OCI-LY3 (cell line): ENCODE results near the gene LPIN2.

ENCODE experiments used
- H2AFZ ChIP-seq: fragments of 200-600, 300-600 bp; shearing (Covaris generic); 2 replicates; pipeline ENCODE4 v1.6.0; 2014; ENCODE audit warnings: antibody characterized with exemption, low read depth, low read length
- H3K27ac ChIP-seq: fragments of 200-600, 300-600 bp; sonication (generic); 2 replicates; pipeline ENCODE4 v1.5.1; 2014; ENCODE audit warnings: mild to moderate bottlenecking, low read length, moderate library complexity, mixed read lengths
- H3K27me3 ChIP-seq: fragments of 200-600, 300-600 bp; sonication (generic); 2 replicates; pipeline ENCODE4 v1.6.1; 2014; ENCODE audit warnings: low read depth, low read length, mixed read lengths
- H3K36me3 ChIP-seq: fragments of 200-600, 300-600 bp; sonication (generic); replicated peaks from 2 replicates; pipeline ENCODE3; 2014; ENCODE audit warnings: low read depth, low read length, mixed read lengths
- H3K4me1 ChIP-seq: fragments of 300-600, 200-600 bp; sonication (generic); 2 replicates; pipeline ENCODE4 v1.6.1; 2014; ENCODE audit warnings: low read length, mixed read lengths
- H3K4me2 ChIP-seq: fragments of 200-600, 300-600 bp; sonication (generic); 2 replicates; pipeline ENCODE4 v1.6.1; 2014; ENCODE audit warnings: low read length, mixed read lengths
- H3K4me3 ChIP-seq: fragments of 300-600, 200-600 bp; sonication (generic); 2 replicates; pipeline ENCODE4 v1.5.1; 2014; ENCODE audit warnings: antibody characterized with exemption, mild to moderate bottlenecking, low read length, moderate library complexity
- H3K79me2 ChIP-seq: fragments of 300-600, 200-600 bp; shearing (Covaris generic); 2 replicates; pipeline ENCODE4 v1.6.1; 2014; ENCODE audit warnings: mild to moderate bottlenecking, low read length, mixed read lengths
- H3K9ac ChIP-seq: fragments of 300-600, 200-600 bp; shearing (Covaris generic); 2 replicates; pipeline ENCODE4 v1.6.0; 2014; ENCODE audit warnings: mild to moderate bottlenecking, low read length, moderate library complexity
- H3K9me3 ChIP-seq: fragments of 200-600, 300-600 bp; shearing (Covaris generic); 2 replicates; pipeline ENCODE4 v1.6.1; 2014; ENCODE audit warnings: low read length, mixed read lengths; ENCODE audit not compliant: insufficient read depth
- H4K20me1 ChIP-seq: fragments of 200-600, 300-600 bp; sonication (generic); 2 replicates; pipeline ENCODE4 v1.6.1; 2016; ENCODE audit warnings: low read length, mixed read lengths; ENCODE audit not compliant: insufficient read depth
- CTCF ChIP-seq: fragments of 200-600, 300-600 bp; sonication (generic); IDR thresholded peaks from 2 replicates; pipeline ENCODE4 v1.5.1; 2014; ENCODE audit warnings: antibody characterized with exemption, low read length, low read depth
- EZH2phosphoT487 ChIP-seq: fragments of 200-600 bp; shearing (Covaris generic); IDR thresholded peaks from 2 replicates; pipeline ENCODE4 v1.6.1; 2018; ENCODE audit warnings: antibody characterized with exemption, mixed run types, low read depth

LPIN2 gene

GRCh38 chr18:3037423-3037915, 24.5 kb upstream of the LPIN2 start:
- H3K27me3 ChIP-seq: no peaks in the 10 kb centered on the region
- H3K4me3 ChIP-seq: no peak overlapping the region
- H3K9me3 ChIP-seq: no peaks in the 10 kb centered on the region
- no peak overlapping the region for H3K27ac ChIP-seq
- H2AFZ ChIP-seq: no peak overlapping the region
- H3K79me2 ChIP-seq: no peaks in the 10 kb centered on the region
- no peaks in the 10 kb centered on the region for H3K36me3 ChIP-seq
- no peaks in the 10 kb centered on the region for H4K20me1 ChIP-seq
- H3K9ac ChIP-seq: no peak overlapping the region
- peaks cover 8% of the 10 kb centered on the region for H3K4me1 ChIP-seq
- peak overlapping the region; percentile 5; the same call in 1 of the 2 replicates for H3K4me2 ChIP-seq
- TF ChIP-seq CTCF (no peak), EZH2phosphoT487 (no peak)

- peaks cover 8% of the 10 kb centered on the region for H3K4me1 ChIP-seq
- no peak overlapping the region for H3K4me2 ChIP-seq
- H3K27me3 ChIP-seq: no peaks in the 10 kb centered on the region
- no peaks in the 10 kb centered on the region for H4K20me1 ChIP-seq
- H3K36me3 ChIP-seq: no peaks in the 10 kb centered on the region
- no peaks in the 10 kb centered on the region for H3K9me3 ChIP-seq
- no peak overlapping the region for H3K9ac ChIP-seq
- no peak overlapping the region for H3K4me3 ChIP-seq
- TF ChIP-seq CTCF (no peak), EZH2phosphoT487 (no peak)
- no peak overlapping the region for H2AFZ ChIP-seq
- no peaks in the 10 kb centered on the region for H3K79me2 ChIP-seq
- H3K27ac ChIP-seq: no peak overlapping the region
These were observed 23.2 kb upstream of the LPIN2 start for GRCh38 chr18:3036108-3036507.

GRCh38 chr18:3035635-3036034, 22.7 kb upstream of the LPIN2 start:
- no peaks in the 10 kb centered on the region for H3K36me3 ChIP-seq
- no peak overlapping the region for H3K27ac ChIP-seq
- no peak overlapping the region for H3K4me3 ChIP-seq
- no peak overlapping the region for H3K4me2 ChIP-seq
- no peaks in the 10 kb centered on the region for H3K27me3 ChIP-seq
- no peaks in the 10 kb centered on the region for H3K79me2 ChIP-seq
- no peaks in the 10 kb centered on the region for H4K20me1 ChIP-seq
- no peak overlapping the region for H2AFZ ChIP-seq
- peaks cover 8% of the 10 kb centered on the region for H3K4me1 ChIP-seq
- no peak overlapping the region for H3K9ac ChIP-seq
- no peaks in the 10 kb centered on the region for H3K9me3 ChIP-seq
- TF ChIP-seq CTCF: no peak

GRCh38 chr18:3032721-3033120, 19.8 kb upstream of the LPIN2 start:
- Histone ChIP-seq H2AFZ (no peak overlapping the region), H3K27me3 (no peaks in the 10 kb centered on the region), H3K4me2 (no peak overlapping the region), H3K4me1 (peaks cover 5% of the 10 kb centered on the region), H3K27ac (no peak overlapping the region), H3K4me3 (no peak overlapping the region), H3K36me3 (no peaks in the 10 kb centered on the region), H4K20me1 (no peaks in the 10 kb centered on the region), H3K9ac (no peak overlapping the region), H3K9me3 (no peaks in the 10 kb centered on the region), H3K79me2 (no peaks in the 10 kb centered on the region)
- TF ChIP-seq EZH2phosphoT487 (no peak), CTCF (no peak)
